Thymus (tissue), 11 donors: ENCODE data around the gene LRRC8A. TPM values are rescaled to one million over a fixed set of nuclear protein-coding genes. Genes with fewer than 3 reads are reported as not detected.
"Not testable (repeated sequence)": the region's sequence is repeated elsewhere in the genome, so short reads cannot be mapped to it uniquely, and the experiment has no call there.

Experiments used
- DNase-seq, 9 donors: peaks; one replicate each; pipeline ENCODE4 v3.0.0-alpha.2; 2013; ENCODE audit warnings: low spot score in 9 of 9, low read depth in 6 of 9, missing footprints in 1 of 9
- H3K27ac ChIP-seq, 2 donors: one replicate each; pipeline ENCODE4 v1.5.1; 2013; ENCODE audit warnings: control low read depth in 1 of 2, low read depth in 1 of 2, low read length in 1 of 2, mild to moderate bottlenecking in 1 of 2, moderate library complexity in 1 of 2
- H3K27me3 ChIP-seq, 2 donors: one replicate each; pipeline ENCODE4 v1.5.1; 2013; ENCODE audit warnings: low read length in 1 of 2; ENCODE audit not compliant: control insufficient read depth in 2 of 2, insufficient read depth in 1 of 2
- H3K36me3 ChIP-seq, 2 donors: one replicate each; pipeline ENCODE4 v1.5.1; 2013; ENCODE audit warnings: low read length in 1 of 2, mild to moderate bottlenecking in 1 of 2, moderate library complexity in 1 of 2; ENCODE audit not compliant: control insufficient read depth in 2 of 2, insufficient read depth in 2 of 2
- H3K4me1 ChIP-seq, 2 donors: one replicate each; pipeline ENCODE4 v1.5.1; 2013; ENCODE audit warnings: low read length in 2 of 2; ENCODE audit not compliant: control insufficient read depth in 2 of 2, insufficient read depth in 2 of 2
- H3K4me3 ChIP-seq, 2 donors: one replicate each; pipeline ENCODE4 v1.5.1; 2013; ENCODE audit warnings: low read length in 2 of 2, control low read depth in 1 of 2, mild to moderate bottlenecking in 1 of 2
- H3K9me3 ChIP-seq, 2 donors: one replicate each; pipeline ENCODE4 v1.5.1; 2013; ENCODE audit warnings: low read length in 1 of 2, mild to moderate bottlenecking in 1 of 2; ENCODE audit not compliant: control insufficient read depth in 2 of 2, insufficient read depth in 1 of 2
- WGBS: extraction: QIAGEN DNeasy Blood & Tissue Kit; methylation state at CpG from one replicate; pipeline ENCODE4 v1.1.7; 2013; 5-methylcytosine and 5-hydroxymethylcytosine counted together
- polyA plus RNA-seq: library from polyadenylated mRNA; stranded (reverse); fragments of 200-250 nt; gene quantifications from one replicate; pipeline ENCODE4 v1.2.3, GENCODE V29; 2013
- total RNA-seq: library from RNA; stranded (reverse); fragments of 120-200 nt; gene quantifications from one replicate; pipeline ENCODE4 v1.2.4, GENCODE V29; 2013
- donor health status: healthy.

Gene LRRC8A
- total and polyA plus RNA-seq, 2 donors = 9.5 to 10.3 TPM

GRCh38 chr9:128961403-128961802 is 79.5 kb downstream of the LRRC8A start:
- not testable (repeated sequence) for H3K4me1 ChIP-seq
- 99% methylated on average over 9 of the region's 9 CpGs for WGBS

More at GRCh38 chr9:128961403-128961802, 79.5 kb downstream of the LRRC8A start:
- not testable (repeated sequence) for H3K27me3 ChIP-seq, H3K9me3 ChIP-seq, H3K4me3 ChIP-seq, DNase-seq, H3K27ac ChIP-seq
- H3K36me3 ChIP-seq = peaks cover 34 to 71% of the 10 kb centered on the region in 2 donors

Other genes with a start within 250 kb of the LRRC8A start
- gene DYNC2I2, start 225.3 kb upstream of the LRRC8A start, total RNA-seq = 56.1 TPM
- gene DYNC2I2, start 225.3 kb upstream of the LRRC8A start, polyA plus RNA-seq = 37.5 TPM
- 654 TPM for gene SET, start 192.9 kb upstream of the LRRC8A start, total RNA-seq
- gene SET, start 192.9 kb upstream of the LRRC8A start, polyA plus RNA-seq = 177 TPM
- 3.8 TPM for gene PKN3, start 179.6 kb upstream of the LRRC8A start, total RNA-seq
- 10.4 TPM for gene PKN3, start 179.6 kb upstream of the LRRC8A start, polyA plus RNA-seq
- 20.7 TPM for gene ZDHHC12, start 158.0 kb upstream of the LRRC8A start, total RNA-seq
- gene ZDHHC12, start 158.0 kb upstream of the LRRC8A start, polyA plus RNA-seq = 46.4 TPM
- 11.3 TPM for gene ZER1, start 110.2 kb upstream of the LRRC8A start, total RNA-seq
- 23.0 TPM for gene ZER1, start 110.2 kb upstream of the LRRC8A start, polyA plus RNA-seq
- gene TBC1D13, start 94.9 kb upstream of the LRRC8A start, total RNA-seq = 5.0 TPM
- gene TBC1D13, start 94.9 kb upstream of the LRRC8A start, polyA plus RNA-seq = 19.4 TPM
- gene ENDOG, start 63.6 kb upstream of the LRRC8A start, total RNA-seq = 21.5 TPM
- gene ENDOG, start 63.6 kb upstream of the LRRC8A start, polyA plus RNA-seq = 11.0 TPM
- gene SPOUT1, start 52.3 kb upstream of the LRRC8A start, total RNA-seq = 24.3 TPM
- 48.5 TPM for gene SPOUT1, start 52.3 kb upstream of the LRRC8A start, polyA plus RNA-seq
- gene KYAT1, start 183 bp upstream of the LRRC8A start, total RNA-seq = 16.1 TPM
- 9.9 TPM for gene KYAT1, start 183 bp upstream of the LRRC8A start, polyA plus RNA-seq
- 9.7 TPM for gene PHYHD1, start 38.8 kb downstream of the LRRC8A start, total RNA-seq
- gene PHYHD1, start 38.8 kb downstream of the LRRC8A start, polyA plus RNA-seq = 25.6 TPM
- 7.6 TPM for gene DOLK, start 65.5 kb downstream of the LRRC8A start, total RNA-seq
- 8.0 TPM for gene DOLK, start 65.5 kb downstream of the LRRC8A start, polyA plus RNA-seq
- gene NUP188, start 65.6 kb downstream of the LRRC8A start, total RNA-seq = 22.0 TPM
- 19.2 TPM for gene NUP188, start 65.6 kb downstream of the LRRC8A start, polyA plus RNA-seq
- gene SH3GLB2, start 146.2 kb downstream of the LRRC8A start, total RNA-seq = 65.7 TPM
- gene SH3GLB2, start 146.2 kb downstream of the LRRC8A start, polyA plus RNA-seq = 134 TPM
- 14.4 TPM for gene MIGA2, start 154.5 kb downstream of the LRRC8A start, total RNA-seq
- gene MIGA2, start 154.5 kb downstream of the LRRC8A start, polyA plus RNA-seq = 43.0 TPM
- 12.7 TPM for gene DOLPP1, start 199.0 kb downstream of the LRRC8A start, total RNA-seq
- 9.6 TPM for gene DOLPP1, start 199.0 kb downstream of the LRRC8A start, polyA plus RNA-seq
- 4.1 TPM for gene CRAT, start 228.7 kb downstream of the LRRC8A start, total RNA-seq
- 9.4 TPM for gene CRAT, start 228.7 kb downstream of the LRRC8A start, polyA plus RNA-seq
- gene PTPA, start 229.3 kb downstream of the LRRC8A start, total RNA-seq = 68.3 TPM
- gene PTPA, start 229.3 kb downstream of the LRRC8A start, polyA plus RNA-seq = 70.1 TPM